HG03108 (cell line): ENCODE measurements around the gene OR4C13.
"Not testable (repeated sequence)": the region's sequence is repeated elsewhere in the genome, so short reads cannot be mapped to it uniquely, and the experiment has no call there.

ENCODE experiments used
- ATAC-seq: cut with Tn5 transposase; IDR thresholded peaks from one replicate; pipeline ENCODE4 v1.9.1; 2021; ENCODE audit warnings: moderate library complexity; ENCODE audit not compliant: unreplicated experiment

The OR4C13 gene

GRCh38 chr11:49952091-49952490, at the start of gene OR4C13:
Gene OR4C13, plus strand, starts transcription at chr11:49952391. Its CDS starts 32 bp downstream, at chr11:49952423.
- ATAC-seq = no peak

- not testable (repeated sequence) for ATAC-seq
These were observed 40.7 kb upstream of the OR4C13 start for GRCh38 chr11:49911516-49911915.

GRCh38 chr11:49948701-49949100, 3.5 kb upstream of the OR4C13 start:
- not testable (repeated sequence) for ATAC-seq

- not testable (repeated sequence) for ATAC-seq
These were observed 21.2 kb downstream of the OR4C13 start for GRCh38 chr11:49973439-49973838.

- ATAC-seq = not testable (repeated sequence)
These were observed 30.2 kb downstream of the OR4C13 start, which contains the start of gene OR4C12 for GRCh38 chr11:49982435-49982834. Gene OR4C12, minus strand, starts transcription at chr11:49982535. Its CDS starts 34 bp downstream, at chr11:49982501.

GRCh38 chr11:49995565-49995964, 43.4 kb downstream of the OR4C13 start:
- ATAC-seq = no peak
